CD4-positive, alpha-beta T cell treated with Interleukin-6 for 4 hours (primary cell): ENCODE measurements around the gene PREP.

Experiments used
- DNase-seq: peaks from one replicate; pipeline ENCODE4 v3.0.0-alpha.2; 2020; ENCODE audit warnings: mixed read lengths

Gene PREP

DNA sequence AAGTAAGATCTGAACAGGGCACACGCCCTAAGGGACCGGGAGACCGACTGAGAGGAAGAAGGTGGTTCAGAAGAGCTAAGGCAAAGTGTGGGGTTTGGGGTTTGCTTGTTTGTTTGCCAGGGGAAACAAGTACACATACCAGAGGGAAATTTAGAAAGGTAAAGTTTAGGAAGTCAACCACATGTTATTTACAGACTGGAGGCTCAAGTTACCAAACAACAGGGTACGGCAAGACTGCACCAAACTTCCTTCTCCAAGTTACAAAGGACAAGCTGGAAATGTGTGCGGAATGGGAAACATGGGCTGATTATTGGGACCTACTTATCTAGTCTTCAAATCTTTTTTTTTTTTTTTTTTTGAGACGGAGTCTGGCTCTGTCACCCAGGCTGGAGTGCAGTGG is 11.2 kb downstream of the PREP start:
- no peak for DNase-seq

DNA sequence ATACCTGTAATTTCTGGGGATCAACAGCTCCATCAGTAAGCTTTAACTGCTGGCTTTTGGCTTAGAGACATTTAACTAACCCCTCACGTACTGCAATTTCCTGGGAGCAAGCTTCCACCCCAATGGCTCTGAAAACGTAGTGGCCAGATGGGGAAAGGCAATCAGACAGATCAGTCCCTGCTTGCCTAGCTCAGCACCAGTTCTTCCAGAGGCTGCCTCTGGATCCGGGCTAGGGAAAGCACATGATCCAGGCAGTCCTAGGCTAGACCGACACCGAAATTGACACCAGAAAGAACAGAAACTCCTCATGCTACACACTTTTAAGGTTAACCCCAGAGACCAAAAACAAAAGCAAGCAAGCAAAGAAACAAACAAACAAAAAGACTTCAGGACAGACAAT is 13.3 kb downstream of the PREP start:
- no peak for DNase-seq

DNA sequence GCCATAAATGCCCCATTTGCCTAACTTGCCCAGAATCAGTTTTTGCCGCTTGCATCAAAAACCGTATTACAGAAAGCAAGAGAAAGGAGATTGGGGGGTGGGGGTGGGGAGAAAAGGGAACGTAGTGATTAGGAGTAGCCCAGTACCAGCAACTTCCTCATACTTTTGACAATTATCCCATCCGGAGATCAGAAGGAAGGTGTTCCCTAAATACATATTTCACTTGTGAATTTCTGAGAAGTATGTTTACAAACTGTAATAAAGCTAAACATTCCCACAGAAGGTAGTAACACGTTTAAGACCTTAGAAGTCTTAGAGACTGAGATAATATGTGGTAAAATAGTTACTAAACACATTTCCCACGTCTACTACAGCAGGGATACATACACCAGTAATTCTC is 14.5 kb downstream of the PREP start:
- no peak for DNase-seq

DNA sequence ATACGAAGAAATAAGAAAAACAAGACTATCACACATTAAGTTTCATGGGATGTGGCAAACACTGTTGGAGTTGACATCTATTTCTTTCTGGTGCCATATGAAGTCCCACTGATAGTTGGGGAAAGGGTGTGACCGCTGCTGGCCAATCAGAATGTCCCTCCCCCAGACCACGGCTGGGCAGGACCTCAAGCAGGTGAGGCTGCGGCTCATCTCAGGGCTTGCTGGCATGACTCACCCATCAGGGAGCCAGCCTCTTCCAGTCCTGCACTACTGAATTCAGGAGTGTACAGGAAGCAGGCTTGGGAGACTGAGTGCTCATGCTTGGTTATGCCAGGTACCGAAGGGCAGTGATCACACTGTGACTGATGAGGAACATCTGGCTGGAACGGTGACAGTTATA is 18.9 kb downstream of the PREP start:
- no peak for DNase-seq

DNA sequence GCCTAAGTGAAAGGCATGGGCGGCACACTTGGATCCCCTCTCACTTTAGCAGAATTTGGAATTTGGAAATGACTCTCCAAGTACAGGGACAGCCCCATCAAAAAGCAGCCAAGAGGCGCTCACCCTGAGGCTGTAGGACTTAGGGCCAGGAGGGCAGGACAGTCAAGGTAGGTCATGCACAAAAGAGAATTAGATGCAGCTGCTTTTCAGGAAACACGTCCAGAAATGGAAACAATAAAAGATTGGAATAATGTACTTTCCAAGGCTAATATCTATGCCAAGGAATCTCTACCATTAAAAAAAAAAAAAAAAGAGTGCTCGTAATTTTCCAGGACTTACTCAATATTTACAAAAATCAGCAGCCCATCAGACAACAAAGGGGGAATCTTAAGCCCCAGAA is 19.9 kb downstream of the PREP start:
- no peak for DNase-seq

DNA sequence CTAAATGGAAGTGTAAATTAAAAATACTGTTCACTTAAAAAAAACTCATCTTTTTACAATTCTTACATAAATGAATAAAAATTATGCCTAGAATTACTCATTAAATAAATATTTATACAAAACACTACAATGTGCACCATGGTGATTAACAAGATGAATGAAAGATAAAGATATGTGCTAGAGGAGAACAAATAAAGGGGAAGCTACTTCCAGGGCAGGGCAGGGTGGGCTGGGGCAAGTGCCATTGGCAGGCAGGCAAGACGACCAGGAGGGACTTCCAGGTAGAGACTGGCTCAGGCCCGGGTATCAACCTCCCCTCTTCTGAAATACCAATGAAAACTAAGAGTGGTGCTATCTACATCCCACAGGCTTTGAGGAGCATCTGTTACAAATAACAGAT is 20.4 kb downstream of the PREP start:
- DNase-seq, result no peak

DNA sequence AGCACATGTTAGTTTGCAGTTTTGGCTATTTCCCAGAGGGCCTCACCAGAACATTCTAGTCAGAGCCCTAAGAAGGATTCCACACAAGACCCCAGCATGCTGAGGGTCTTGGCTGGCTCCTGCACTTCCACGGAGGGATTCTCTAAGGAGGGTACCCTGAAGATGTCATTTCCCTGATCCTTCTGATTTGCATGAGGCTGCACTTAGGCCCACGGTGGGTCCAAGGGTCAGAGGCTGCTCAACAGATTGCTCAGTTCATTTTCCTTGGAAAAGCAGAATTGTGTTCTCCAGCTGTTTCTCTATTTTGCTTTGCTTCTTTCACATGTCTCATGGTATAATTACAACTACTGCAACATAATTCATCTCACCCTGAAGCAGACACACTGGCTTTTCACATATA is 22.2 kb downstream of the PREP start:
- no peak for DNase-seq

DNA sequence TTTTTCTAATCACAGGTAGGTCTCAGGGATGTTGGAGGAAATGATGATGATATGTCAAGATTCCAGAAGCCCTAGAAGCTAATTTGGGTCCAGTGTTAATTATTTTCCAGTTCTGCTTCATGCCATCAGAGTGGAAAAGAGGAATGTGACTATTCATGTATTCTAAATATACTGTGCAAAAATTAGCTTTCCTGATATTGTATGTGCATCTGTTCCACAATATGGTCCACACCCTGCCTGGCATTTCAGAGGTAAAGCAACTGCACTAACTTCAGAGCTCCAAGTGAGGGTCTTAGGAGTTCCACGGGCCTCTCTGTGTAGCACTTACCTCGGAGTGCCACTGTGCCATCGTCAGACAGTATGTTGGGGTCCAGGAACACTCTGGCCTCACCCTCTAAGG is 27.1 kb downstream of the PREP start:
- DNase-seq, result no peak

DNA sequence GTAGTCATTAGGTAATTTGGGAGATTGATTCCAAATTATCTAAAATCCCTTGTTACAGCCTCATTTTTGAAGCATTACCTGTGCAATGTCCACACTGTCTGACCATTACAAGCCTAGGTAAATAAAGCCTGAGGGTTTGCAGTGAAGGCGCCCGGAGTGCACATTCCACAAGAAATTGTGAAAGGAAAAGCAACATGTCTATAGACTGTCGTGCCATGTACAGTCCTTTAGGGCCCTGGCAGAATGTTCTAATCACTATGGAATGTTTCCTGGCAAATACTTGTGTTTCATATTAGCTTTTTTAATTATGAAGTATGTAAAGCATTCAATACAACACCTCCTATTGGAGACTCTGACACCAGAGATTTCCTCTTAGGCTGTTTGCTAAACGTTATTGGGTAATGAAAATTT is 28.9 kb downstream of the PREP start:
- no peak for DNase-seq

DNA sequence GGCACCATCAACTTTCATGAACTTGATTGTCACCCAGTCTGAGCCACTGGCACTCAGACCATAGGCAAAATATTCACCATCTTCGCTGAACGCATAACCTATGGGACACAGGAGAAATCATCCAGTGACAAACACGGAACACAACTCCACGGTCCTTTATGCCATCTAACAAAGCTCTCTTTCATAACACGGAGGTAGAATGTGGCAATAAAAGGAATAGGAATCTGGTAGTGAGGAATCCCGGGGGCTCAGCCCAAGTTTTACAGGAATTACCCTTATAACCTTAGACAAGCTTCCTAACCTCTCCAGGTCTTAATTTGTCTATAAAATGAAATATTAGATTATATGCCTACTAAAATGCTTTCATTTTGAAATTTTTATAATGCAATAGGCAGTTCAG is 29.4 kb downstream of the PREP start:
- DNase-seq, result no peak

DNA sequence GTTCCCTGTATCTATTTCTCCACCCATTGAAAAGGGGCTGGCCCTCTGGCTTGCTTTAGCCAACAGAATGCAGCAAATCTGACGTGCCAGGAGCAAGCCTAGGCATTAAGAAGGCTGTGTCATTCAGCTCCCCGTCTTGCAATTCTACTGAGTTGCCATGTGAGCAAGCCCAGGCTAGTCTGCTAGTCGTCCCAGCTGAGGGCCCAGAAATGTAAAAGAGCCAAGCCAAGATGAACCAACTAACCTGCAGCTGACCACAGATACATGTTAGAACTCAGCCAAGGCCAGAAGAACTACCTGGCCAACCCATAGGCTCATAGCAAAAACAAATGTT is 30.1 kb downstream of the PREP start:
- DNase-seq, result no peak

DNA sequence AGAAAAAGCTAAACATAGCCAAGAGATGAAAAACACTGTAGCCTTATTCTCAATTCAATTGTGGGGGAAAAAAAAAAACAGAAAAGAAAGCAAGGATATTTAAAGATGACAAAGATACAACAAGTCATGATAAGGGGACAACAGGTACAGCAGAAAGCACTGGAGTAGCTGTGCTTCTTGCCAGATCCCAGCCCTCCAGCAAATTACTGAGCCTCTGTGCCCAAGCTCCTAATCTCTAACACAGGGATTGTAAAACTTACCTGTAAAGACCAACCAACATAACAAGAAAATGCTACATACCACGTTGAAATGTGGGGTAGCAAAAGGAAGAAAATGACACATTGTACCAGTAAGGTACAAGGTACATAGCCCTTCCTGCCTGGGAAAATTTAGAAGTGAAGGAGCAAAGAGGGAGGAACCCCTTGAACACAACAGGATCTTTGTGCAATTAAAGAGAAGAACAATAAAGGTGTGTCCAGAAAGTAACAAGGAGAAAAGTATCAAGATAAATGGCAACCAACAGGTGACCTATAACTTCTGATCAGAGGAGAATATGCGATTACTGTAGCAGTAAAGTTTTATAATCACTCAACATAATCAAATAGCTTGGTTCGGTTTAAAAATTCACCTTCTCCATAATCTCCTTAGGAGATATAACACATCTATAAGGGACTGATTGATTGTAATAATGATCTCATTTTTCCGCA is 30.6 kb downstream of the PREP start:
- DNase-seq, result no peak

DNA sequence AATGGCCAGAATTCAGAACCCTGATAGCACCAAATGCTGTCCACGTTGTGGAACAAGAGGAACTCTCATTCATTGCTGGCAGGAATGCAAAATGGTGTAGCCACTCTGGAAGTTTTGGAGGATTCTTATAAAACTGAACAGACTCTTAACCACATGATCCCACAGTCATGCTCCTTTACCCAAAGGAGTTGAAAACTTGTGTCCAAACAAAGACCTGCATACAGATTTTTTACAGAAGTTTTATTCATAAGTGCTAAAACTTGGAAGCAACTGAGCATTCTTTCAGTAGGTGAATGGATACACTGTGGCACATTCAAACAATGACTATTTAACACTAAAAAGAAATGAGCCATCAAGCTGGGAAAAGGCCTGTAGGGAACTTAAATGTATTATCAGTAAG is 32.5 kb downstream of the PREP start:
- DNase-seq, result no peak

DNA sequence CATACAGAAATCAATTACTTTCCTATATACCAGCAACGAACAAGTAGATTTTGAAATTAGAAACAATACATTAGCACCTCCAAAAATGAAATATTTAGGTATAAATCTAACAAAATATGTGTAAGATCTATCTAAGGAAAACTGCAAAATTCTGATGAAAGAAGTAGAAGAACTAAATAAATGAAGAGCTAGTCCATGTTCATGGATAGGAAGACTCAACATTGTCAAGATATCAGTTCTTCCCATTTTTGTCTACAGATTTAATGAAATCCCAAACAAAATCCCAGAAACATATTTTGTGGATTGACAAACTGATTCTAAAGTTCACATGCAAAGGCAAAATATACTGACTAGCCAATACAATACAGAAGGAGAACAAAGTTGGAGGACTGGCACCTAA is 33.7 kb downstream of the PREP start:
- no peak for DNase-seq

DNA sequence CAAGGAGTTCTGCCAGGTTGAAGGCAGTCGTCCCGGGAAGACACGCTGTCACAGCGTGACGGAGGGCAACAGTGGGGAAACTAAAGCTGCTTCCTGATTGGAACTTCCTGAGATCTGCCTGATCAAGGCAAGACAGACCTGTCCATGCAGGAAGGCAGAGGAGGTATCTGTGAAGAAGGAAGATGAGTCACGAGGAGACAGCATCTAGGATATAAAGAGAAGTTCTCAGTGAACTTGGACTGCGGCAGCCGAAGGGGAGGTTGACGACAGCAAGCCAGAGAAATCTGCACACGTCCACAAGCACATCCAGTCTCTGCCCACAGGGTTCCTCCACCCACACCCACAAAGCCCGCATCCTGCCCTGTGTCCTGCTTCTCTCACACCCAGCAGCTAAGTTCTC is 38.6 kb downstream of the PREP start:
- no peak for DNase-seq

DNA sequence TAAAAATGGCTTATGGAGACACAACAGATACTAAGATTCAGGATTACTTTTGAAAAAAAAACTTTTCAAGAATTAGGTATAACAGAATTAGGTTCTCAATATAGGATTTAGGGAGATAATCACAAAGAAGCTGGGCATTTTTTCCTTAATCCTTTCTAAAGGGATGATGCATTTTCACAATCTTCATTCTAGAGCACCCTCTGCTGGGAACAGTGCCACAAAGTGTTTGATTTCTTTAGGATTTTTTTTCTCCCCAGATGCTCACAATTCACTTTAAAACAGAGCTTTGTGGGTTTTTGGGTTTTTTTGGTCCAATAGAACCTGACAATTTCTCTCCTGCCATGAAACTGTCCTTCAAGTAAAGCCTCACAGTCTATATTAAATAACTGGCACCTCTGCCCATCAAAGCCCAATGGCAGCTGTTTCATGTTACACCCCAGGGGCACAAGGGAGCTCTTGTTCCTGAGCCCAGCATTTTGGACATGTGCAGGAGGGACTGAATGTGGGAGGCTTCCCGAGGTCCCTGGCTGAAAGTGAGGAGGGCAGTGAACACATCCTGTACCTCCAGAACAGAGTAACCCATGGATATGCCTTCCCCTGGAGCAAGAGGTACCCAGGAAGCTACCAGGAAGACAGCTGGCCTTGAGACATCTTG is 39.7 kb downstream of the PREP start:
- DNase-seq, result no peak

DNA sequence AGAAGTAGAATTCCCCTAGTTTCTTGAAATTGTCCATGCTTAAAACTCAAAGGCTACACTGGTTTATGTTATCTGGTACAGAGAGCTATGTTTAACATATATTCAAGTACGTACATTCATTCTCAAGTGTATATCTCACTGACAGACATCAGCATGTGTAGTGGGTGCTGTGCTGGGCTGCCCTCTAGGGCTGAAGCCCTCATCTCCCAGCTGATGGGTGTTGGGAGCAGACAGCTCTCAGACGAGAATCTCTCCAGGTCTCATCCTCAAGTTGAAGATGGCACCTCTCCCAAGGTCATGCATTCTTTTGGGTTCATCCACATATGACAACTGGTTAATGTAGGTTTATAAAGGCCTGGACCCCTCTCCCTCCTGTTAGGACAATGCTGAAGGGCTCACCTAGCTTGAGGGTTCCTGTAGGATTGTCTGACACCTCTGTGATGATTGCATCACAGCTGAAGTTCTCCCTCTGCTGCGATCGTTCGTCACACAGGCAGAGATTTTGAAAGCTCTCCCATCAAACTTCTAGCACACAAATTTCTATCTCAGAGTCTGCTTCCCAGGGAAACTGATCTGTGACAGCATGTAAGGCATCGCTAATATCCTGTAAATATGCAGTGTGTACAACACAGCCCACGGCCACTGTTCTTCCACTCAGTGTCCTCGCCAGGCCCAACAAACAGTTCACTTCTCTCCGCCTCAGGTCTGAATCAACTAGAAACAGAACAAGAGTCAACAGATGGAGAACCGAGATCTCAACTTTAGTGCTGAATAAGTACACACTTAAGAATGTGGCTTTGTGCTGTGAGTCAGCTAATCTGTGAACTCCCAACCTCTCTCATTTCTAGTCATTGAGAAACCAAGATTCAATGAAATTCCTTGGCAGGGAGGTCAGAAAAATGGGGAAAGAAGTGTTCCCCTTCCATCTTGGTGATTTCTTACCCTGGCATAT is 43.2 kb downstream of the PREP start:
- no peak for DNase-seq

DNA sequence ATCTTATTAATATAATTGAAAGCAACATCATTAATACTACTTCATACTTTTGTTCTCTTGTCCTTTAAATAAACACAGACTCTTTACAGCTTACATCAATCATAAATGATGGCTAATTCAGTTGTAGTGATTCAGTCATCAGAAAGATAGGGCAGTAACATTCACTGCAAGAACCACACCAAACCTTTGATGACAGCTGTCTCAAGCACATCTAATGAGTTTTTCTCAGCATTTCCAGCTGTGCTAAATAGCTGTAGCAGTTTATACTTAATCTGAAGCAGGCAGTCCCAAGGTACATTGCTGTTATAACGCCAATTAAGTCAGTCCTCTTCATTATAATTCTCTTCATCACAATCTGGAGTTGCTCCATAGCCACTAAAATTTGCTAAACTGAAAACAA is 45.7 kb downstream of the PREP start:
- DNase-seq, result no peak

DNA sequence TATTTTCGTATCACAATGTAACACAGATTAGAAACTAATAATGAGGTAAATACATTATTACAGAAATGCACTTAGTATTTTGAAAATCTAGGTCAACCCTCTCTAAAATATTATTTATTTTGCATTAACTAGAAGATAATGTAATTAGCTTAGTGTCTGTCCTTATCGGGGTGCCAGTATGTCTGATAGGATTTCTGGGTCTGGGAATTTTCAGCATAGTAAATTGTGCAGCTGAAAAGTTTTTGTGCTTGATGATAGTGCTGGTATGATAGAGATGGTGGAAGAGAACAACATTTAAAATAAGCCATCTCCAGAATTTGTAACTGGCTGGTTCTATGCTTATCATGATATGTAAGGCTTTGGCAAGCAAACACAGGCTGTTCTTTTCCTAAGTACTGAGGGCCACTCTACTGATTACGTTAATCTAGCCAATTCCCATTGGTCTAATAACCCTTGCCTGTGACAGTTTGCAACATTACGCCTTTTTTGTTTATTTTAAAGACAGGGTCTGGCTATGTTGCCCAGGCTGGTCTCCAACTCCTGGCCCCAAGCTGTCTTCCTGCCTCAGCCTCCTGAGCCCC is 50.8 kb downstream of the PREP start:
- DNase-seq, result no peak

DNA sequence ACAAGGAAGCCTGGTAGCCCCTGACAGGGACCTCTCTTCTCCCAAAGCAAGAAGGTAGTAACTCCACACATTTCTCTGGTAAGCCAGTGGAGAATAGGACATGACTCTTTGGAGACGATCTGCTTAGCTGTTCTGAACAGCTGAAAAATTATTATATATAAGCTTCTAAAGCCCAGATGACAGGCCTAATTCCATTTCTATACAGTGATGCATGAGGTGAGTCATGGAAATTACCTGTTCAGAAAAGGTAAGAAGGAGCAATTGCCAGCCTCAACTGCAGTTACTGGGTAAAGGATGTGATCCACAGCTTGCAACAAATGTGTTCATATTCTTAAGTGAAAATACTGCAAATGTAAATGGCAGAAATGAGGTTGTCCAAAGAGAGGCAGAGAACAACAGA is 54.0 kb downstream of the PREP start:
- DNase-seq, result no peak

DNA sequence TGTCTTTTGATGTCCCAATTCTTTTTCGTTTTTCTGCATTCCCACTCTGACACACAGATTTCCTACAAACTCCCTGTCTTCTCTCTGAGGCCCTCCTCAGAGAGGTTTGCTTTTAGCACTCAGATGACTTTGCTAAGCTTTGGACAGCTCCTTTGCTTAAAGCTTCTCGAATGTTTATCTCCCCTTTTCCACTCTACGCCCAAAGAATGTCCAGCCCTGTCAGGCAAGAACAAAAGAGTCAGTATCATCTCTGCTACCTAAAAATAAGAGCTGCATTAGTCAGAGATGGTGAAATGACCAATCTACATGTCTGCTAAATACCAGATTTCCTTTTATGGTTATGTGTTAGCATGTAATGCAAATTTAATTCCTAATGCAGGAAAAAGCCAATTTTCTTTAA is 56.8 kb downstream of the PREP start:
- no peak for DNase-seq

DNA sequence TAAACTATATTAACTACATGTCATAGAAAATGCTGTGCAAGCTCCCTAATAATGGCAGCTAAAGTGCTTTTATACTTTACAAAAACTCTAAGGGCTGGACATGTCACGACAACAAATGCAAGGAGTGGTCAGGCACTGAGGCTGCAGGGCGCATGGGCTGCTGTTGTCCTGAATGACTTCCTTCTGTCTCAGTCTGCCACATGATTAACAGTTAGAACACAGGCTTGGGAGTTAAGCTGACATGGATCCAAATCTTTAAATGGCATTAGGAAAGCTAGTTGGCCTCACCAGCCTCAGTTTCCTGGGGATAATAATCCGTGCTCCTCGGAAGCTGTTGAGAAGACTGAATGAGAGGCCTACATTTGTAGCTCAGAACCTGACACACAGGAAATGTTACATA is 57.4 kb downstream of the PREP start:
- DNase-seq, result no peak

DNA sequence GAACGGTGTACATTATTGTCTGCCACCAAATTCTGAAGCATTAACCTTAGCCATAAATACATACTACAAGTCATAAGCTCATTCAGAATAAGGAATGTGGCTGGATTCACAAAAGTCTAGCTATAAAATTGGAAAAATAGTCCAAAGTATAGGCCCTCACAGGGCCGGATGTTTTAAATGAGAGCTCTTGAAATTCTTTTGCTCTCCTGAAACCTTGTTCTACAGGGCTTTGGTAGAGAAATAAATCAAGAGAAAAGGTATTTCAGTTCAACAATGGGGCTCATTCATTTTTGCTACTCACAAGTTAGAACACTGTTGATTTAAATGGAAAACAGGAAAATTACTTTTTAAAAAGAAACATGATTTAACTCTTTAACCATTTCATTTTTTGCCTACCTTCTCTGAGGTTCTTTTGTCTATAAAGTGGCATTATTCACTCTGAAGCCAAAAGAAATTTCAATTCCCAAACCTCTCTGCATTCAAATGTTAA is 58.0 kb downstream of the PREP start:
- no peak for DNase-seq
